IPS DF 6.9 (cell line): ENCODE results near the gene CCR9.

ENCODE experiments used
- DNase-seq: peaks from one replicate; pipeline ENCODE4 v3.0.0-alpha.2; 2013; ENCODE audit warnings: low read depth, low spot score
- H3K27ac ChIP-seq: one replicate; pipeline ENCODE4 v1.5.1; 2013; ENCODE audit warnings: low read length, control low read depth
- H3K27me3 ChIP-seq: 2 replicates; pipeline ENCODE4 v1.6.1; 2013; ENCODE audit warnings: mild to moderate bottlenecking, low read length; ENCODE audit not compliant: control insufficient read depth, insufficient read depth
- H3K36me3 ChIP-seq: 2 replicates; pipeline ENCODE4 v1.6.1; 2013; ENCODE audit warnings: low read length; ENCODE audit not compliant: control insufficient read depth, insufficient read depth
- H3K4me1 ChIP-seq: 2 replicates; pipeline ENCODE4 v1.6.1; 2013; ENCODE audit warnings: low read length; ENCODE audit not compliant: control insufficient read depth, insufficient read depth
- H3K4me3 ChIP-seq: 2 replicates; pipeline ENCODE4 v1.5.1; 2013; ENCODE audit warnings: mild to moderate bottlenecking, low read length
- H3K9me3 ChIP-seq: 2 replicates; pipeline ENCODE4 v1.6.1; 2013; ENCODE audit warnings: low read length, inconsistent platforms; ENCODE audit not compliant: control insufficient read depth, insufficient read depth
- WGBS: extraction: QIAGEN DNeasy Blood & Tissue Kit; methylation state at CpG from one replicate; pipeline ENCODE4 v1.1.7; 2013; ENCODE audit warnings: mixed read lengths, missing lambda C conversion rate; ENCODE audit not compliant: insufficient read length, insufficient coverage; 5-methylcytosine and 5-hydroxymethylcytosine counted together

CCR9 gene

GRCh38 chr3:45871780-45872179 lies 14.6 kb upstream of the CCR9 start:
- WGBS, result no CpG with 5 or more reads among the region's 6 CpGs
- H3K4me3 ChIP-seq, result no peak overlapping the region
- DNase-seq, result no peak
- H3K9me3 ChIP-seq, result no peaks in the 10 kb centered on the region
- no peaks in the 10 kb centered on the region for H3K36me3 ChIP-seq
- H3K4me1 ChIP-seq, result no peaks in the 10 kb centered on the region
- no peak overlapping the region for H3K27ac ChIP-seq
- no peaks in the 10 kb centered on the region for H3K27me3 ChIP-seq

GRCh38 chr3:45872569-45872968 lies 13.8 kb upstream of the CCR9 start:
- H3K27ac ChIP-seq, result no peak overlapping the region
- H3K4me1 ChIP-seq, result no peaks in the 10 kb centered on the region
- no peak for DNase-seq
- WGBS, result no CpG with 5 or more reads among the region's 2 CpGs
- H3K27me3 ChIP-seq, result no peaks in the 10 kb centered on the region
- no peaks in the 10 kb centered on the region for H3K9me3 ChIP-seq
- H3K36me3 ChIP-seq, result no peaks in the 10 kb centered on the region
- no peak overlapping the region for H3K4me3 ChIP-seq

- no peak overlapping the region for H3K27ac ChIP-seq
- DNase-seq, result no peak
- H3K36me3 ChIP-seq, result no peaks in the 10 kb centered on the region
- H3K27me3 ChIP-seq, result no peaks in the 10 kb centered on the region
- H3K9me3 ChIP-seq, result no peaks in the 10 kb centered on the region
- no peak overlapping the region for H3K4me3 ChIP-seq
- no peaks in the 10 kb centered on the region for H3K4me1 ChIP-seq
These were observed 13.3 kb upstream of the CCR9 start for GRCh38 chr3:45873036-45873435.

- Histone ChIP-seq H3K4me3 (no peak overlapping the region), H3K4me1 (no peaks in the 10 kb centered on the region), H3K27me3 (no peaks in the 10 kb centered on the region), H3K9me3 (no peaks in the 10 kb centered on the region), H3K27ac (no peak overlapping the region), H3K36me3 (no peaks in the 10 kb centered on the region)
- no CpG with 5 or more reads among the region's 4 CpGs for WGBS
- DNase-seq, result no peak
These were observed 12.7 kb upstream of the CCR9 start for GRCh38 chr3:45873638-45874037.

- Histone ChIP-seq H3K27me3 (no peaks in the 10 kb centered on the region), H3K36me3 (no peaks in the 10 kb centered on the region), H3K9me3 (no peaks in the 10 kb centered on the region), H3K4me3 (no peak overlapping the region), H3K27ac (no peak overlapping the region), H3K4me1 (no peaks in the 10 kb centered on the region)
- WGBS, result no CpG with 5 or more reads among the region's 5 CpGs
- no peak for DNase-seq
These were observed 11.5 kb upstream of the CCR9 start for GRCh38 chr3:45874677-45875346.

- Histone ChIP-seq H3K4me1 (no peaks in the 10 kb centered on the region), H3K27me3 (no peaks in the 10 kb centered on the region), H3K27ac (no peak overlapping the region), H3K9me3 (no peaks in the 10 kb centered on the region), H3K36me3 (no peaks in the 10 kb centered on the region), H3K4me3 (no peak overlapping the region)
- no CpG with 5 or more reads among the region's 2 CpGs for WGBS
- no peak for DNase-seq
These were observed 8.2 kb upstream of the CCR9 start for GRCh38 chr3:45878124-45878523.

- no peak overlapping the region for H3K4me3 ChIP-seq
- H3K27me3 ChIP-seq, result no peaks in the 10 kb centered on the region
- H3K36me3 ChIP-seq, result no peaks in the 10 kb centered on the region
- H3K4me1 ChIP-seq, result no peaks in the 10 kb centered on the region
- no peak overlapping the region for H3K27ac ChIP-seq
- no peaks in the 10 kb centered on the region for H3K9me3 ChIP-seq
- no CpG with 5 or more reads among the region's 3 CpGs for WGBS
- DNase-seq, result no peak
These were observed 5.6 kb upstream of the CCR9 start for GRCh38 chr3:45880725-45881077.

- no CpG with 5 or more reads among the region's 8 CpGs for WGBS
- Histone ChIP-seq H3K27me3 (no peaks in the 10 kb centered on the region), H3K27ac (no peak overlapping the region), H3K4me1 (no peaks in the 10 kb centered on the region; the same call in 1 of the 2 replicates), H3K9me3 (no peaks in the 10 kb centered on the region), H3K4me3 (no peak overlapping the region), H3K36me3 (no peaks in the 10 kb centered on the region)
- DNase-seq, result no peak
These were observed 5.0 kb upstream of the CCR9 start for GRCh38 chr3:45881078-45882022.

GRCh38 chr3:45884368-45885201 lies 1.8 kb upstream of the CCR9 start:
- no peaks in the 10 kb centered on the region for H3K36me3 ChIP-seq
- no peak overlapping the region for H3K4me3 ChIP-seq
- no peaks in the 10 kb centered on the region for H3K9me3 ChIP-seq
- no peak overlapping the region for H3K27ac ChIP-seq
- DNase-seq, result no peak
- H3K4me1 ChIP-seq, result no peaks in the 10 kb centered on the region; the same call in 1 of the 2 replicates
- H3K27me3 ChIP-seq, result no peaks in the 10 kb centered on the region
- WGBS, result no CpG with 5 or more reads among the region's 23 CpGs

GRCh38 chr3:45887285-45887684 lies 942 bp downstream of the CCR9 start:
- Histone ChIP-seq H3K9me3 (no peaks in the 10 kb centered on the region), H3K27me3 (no peaks in the 10 kb centered on the region), H3K4me1 (no peaks in the 10 kb centered on the region; the same call in 1 of the 2 replicates), H3K36me3 (no peaks in the 10 kb centered on the region), H3K4me3 (no peak overlapping the region), H3K27ac (no peak overlapping the region)
- no peak for DNase-seq
- WGBS, result no CpG with 5 or more reads among the region's 4 CpGs
